ENCODE data around the gene HSD17B7. TPM values are rescaled to one million over a fixed set of nuclear protein-coding genes. Genes with fewer than 3 reads are reported as not detected.
A peak's percentile ranks its signal among the peaks of the same experiment; 100 is the strongest.
"Not testable (repeated sequence)": the region's sequence is repeated elsewhere in the genome, so short reads cannot be mapped to it uniquely, and the experiment has no call there.

The HSD17B7 gene
- total and polyA plus RNA-seq, 8 donors, result 4.1 to 14.2 (median 6.8) TPM

DNA sequence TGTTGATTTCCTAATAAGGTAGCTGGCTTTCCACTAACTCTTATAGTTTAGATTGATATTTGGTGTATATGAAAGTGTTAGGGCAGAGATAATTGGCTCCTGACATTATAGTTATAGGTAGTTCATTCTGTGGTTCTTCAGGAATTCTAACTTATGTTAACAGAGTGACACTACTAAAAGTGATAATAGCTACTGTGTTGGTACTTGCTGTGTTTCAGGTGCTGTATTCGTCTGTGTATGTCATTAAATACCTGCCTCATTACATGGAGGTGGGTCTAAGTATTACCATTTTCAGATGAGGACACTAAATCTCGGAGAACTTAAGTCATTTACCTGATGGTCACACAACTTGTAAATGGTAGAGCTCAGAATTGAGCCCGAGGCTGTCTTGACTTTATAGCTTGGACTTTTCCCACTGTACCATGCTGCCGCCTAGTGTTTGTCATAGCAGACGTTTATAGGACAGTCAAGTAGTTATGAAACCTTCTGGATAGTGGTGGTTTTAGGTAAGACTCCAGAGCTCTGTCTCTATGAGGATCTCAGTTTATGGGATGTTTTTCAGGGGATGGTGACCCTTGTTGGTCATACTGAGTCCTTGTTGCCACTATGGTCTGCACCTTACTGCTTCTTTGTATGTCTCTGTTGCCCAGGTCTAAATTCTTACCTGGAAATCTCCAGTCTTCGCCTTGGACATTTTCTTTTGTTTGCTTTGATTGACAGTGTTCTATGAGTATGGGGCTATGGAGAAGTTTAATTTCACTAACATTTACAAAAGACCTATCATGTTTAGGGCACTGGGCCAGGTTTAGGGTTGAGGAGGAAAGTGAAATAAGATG, 9.7 kb downstream of the HSD17B7 start:
- ATAC-seq (peak; percentile 77 to 97 (median 96)), DNase-seq (peak in 4 of 6 donors; percentile 34 to 71 (median 52))
- intact Hi-C loops (cut with DNase I); H3K9me3 ChIP-seq; H3K4me1 ChIP-seq; H3K27ac ChIP-seq; FAIRE-seq; H3K27me3 ChIP-seq; H3K4me3 ChIP-seq: not testable (repeated sequence)
- TF ChIP-seq, protein P1, sequence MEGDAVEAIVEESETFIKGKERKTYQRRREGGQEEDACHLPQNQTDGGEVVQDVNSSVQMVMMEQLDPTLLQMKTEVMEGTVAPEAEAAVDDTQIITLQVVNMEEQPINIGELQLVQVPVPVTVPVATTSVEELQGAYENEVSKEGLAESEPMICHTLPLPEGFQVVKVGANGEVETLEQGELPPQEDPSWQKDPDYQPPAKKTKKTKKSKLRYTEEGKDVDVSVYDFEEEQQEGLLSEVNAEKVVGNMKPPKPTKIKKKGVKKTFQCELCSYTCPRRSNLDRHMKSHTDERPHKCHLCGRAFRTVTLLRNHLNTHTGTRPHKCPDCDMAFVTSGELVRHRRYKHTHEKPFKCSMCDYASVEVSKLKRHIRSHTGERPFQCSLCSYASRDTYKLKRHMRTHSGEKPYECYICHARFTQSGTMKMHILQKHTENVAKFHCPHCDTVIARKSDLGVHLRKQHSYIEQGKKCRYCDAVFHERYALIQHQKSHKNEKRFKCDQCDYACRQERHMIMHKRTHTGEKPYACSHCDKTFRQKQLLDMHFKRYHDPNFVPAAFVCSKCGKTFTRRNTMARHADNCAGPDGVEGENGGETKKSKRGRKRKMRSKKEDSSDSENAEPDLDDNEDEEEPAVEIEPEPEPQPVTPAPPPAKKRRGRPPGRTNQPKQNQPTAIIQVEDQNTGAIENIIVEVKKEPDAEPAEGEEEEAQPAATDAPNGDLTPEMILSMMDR (IDR thresholded peaks at IDR 0.05), result peak in 3 of 4 donors; percentile 12 to 37 (median 27)
- H3K36me3 ChIP-seq, result peaks cover 0 to 25% (median 3%) of the 10 kb centered on the region in 3 donors
- 41 to 44% methylated on average over 6 of the region's 6 CpGs for WGBS, 2 donors

DNA sequence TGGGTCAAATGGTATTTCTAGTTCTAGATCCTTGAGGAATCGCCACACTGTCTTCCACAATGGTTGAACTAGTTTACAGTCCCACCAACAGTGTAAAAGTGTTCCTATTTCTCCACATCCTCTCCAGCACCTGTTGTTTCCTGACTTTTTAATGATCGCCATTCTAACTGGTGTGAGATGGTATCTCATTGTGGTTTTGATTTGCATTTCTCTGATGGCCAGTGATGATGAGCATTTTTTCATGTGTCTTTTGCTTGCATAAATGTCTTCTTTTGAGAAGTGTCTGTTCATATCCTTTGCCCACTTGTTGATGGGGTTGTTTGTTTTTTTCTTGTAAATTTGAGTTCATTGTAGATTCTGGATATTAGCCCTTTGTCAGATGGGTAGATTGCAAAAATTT, 17.0 kb downstream of the HSD17B7 start:
- H3K9me3 ChIP-seq; DNase-seq; H3K4me3 ChIP-seq; ATAC-seq; H3K27ac ChIP-seq; FAIRE-seq; H3K27me3 ChIP-seq; intact Hi-C loops (cut with DNase I); H3K4me1 ChIP-seq: not testable (repeated sequence)
- H3K36me3 ChIP-seq, result peaks cover 0 to 22% (median 4%) of the 10 kb centered on the region in 3 donors
- WGBS, 2 donors, result no CpG with 5 or more reads among the region's 2 CpGs

DNA sequence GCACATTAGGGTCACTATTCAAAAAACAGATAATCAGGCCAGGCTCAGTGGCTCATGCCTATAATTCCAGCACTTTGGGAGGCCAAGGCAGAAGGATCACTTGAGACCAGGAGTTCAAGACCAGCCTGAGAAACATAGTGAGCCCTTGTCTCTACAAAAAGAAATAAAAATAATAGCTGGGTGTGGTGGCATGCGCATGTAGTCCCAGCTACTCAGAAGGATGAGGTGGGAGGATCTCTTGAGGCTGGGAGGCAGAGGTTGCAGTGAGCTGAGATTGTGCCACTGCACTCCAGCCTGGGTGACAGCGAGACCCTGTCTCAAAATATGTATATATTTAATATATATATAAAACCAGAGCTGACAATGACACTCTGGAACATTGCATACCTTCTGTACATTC, 21.9 kb downstream of the HSD17B7 start:
- H3K4me1 ChIP-seq; ATAC-seq; H3K4me3 ChIP-seq; H3K36me3 ChIP-seq; H3K27ac ChIP-seq; intact Hi-C loops (cut with DNase I); FAIRE-seq; H3K27me3 ChIP-seq; H3K9me3 ChIP-seq; DNase-seq: not testable (repeated sequence)
- WGBS, 2 donors, result 100% methylated on average over 2 of the region's 2 CpGs

DNA sequence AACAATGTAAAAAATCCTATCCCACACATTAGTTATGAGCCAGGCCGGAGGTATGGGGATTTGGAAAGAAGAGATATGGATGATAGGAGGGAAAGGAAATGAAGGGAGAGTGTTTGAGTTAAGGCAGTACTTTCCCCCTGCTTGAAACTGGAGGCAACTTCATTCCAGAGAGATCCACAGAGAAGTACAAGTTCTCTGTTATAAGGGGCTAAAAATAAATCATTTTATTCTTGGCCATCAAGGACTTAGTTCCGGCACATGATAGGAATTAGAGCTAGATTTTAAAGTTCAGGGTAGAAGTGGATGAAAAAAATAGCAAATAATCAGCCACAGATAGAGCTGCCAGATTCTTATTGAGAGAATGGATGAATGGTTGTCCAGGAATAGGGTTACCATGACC, 27.6 kb downstream of the HSD17B7 start:
- intact Hi-C loops (cut with DNase I); DNase-seq; H3K4me3 ChIP-seq; H3K9me3 ChIP-seq; ATAC-seq; H3K4me1 ChIP-seq; H3K27ac ChIP-seq; H3K36me3 ChIP-seq; FAIRE-seq: not testable (repeated sequence)
- 93 to 96% methylated on average over 2 of the region's 2 CpGs for WGBS, 2 donors
- H3K27me3 ChIP-seq, result peaks cover 0 to 10% (median 0%) of the 10 kb centered on the region in 4 donors

DNA sequence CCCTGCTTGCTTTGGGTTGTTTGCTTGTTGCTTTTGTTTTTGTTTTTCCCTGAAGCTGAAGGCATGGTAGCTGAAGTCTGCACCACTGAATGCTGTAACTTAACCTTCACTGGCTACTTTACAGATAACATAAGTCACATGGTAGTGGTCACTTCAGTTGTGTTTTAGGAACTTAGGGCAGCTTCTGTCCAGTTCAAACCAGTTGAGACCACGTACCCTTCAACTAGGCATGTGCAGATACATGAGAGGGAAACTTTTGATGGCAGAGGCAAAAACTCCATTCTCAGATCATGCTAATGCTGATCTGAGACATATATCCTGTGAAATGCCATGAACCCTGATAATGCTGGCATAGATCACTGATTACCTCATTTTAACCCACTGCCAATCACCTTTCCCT, 28.2 kb downstream of the HSD17B7 start:
- H3K36me3 ChIP-seq; FAIRE-seq; intact Hi-C loops (cut with DNase I); H3K9me3 ChIP-seq; H3K4me1 ChIP-seq; ATAC-seq; DNase-seq; H3K4me3 ChIP-seq; H3K27ac ChIP-seq: not testable (repeated sequence)
- peaks cover 0 to 10% (median 0%) of the 10 kb centered on the region in 4 donors for H3K27me3 ChIP-seq
- WGBS, 2 donors, result 95 to 100% methylated on average over 1 of the region's 1 CpG

DNA sequence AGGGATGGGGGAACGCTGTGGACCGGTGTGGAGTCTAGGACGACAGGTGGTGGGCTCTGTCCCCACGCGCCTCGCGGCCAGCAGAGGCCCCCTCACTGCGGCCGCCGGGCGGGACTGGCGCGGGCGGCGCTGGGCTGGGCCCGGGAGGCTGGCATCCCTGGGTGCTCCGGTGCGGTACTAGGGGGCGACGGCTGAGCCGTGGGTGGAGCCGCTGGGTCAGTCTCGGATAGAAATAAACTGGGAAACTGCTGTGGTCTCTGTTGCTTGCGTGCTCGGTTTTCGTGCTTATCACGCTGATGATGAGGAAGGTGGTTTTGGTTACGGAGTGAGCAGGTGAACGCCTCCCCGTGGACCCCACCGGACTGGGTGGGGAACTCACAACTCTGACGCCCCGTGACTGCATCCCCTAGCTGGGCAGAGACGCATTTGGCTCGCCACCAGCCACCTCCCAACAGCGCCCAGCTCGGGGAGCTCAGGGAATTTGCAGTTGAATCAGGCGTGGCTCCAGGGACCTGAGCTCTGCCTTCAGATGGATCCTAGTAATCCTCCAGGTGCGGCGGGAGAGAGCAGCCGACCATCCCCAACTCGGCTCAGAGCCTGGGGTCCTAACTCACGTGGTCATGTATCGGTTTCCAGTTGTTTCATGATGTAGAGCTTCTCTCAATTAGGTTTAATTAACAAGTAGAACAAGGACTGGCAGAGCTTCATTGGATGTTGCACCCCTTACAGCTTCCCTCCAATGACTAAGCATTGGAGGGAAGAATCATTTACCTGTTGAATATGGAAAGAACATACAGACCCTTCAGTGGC, 32.1 kb downstream of the HSD17B7 start:
- ATAC-seq (peak; percentile 47 to 72 (median 58)), FAIRE-seq (no peak), DNase-seq (peak in 3 of 6 donors; percentile 16 to 64 (median 56))
- intact Hi-C loops (cut with DNase I), result no loop called here
- Histone ChIP-seq H3K4me3 (peak overlapping the region in 2 of 4 donors; percentile 11 to 33), H3K36me3 (no peaks in the 10 kb centered on the region), H3K27ac (no peak overlapping the region), H3K27me3 (peaks cover 0 to 14% (median 0%) of the 10 kb centered on the region in 4 donors), H3K9me3 (no peaks in the 10 kb centered on the region), H3K4me1 (peaks cover 0 to 5% (median 0%) of the 10 kb centered on the region in 3 donors)
- TF ChIP-seq, protein P1 (IDR thresholded peaks at IDR 0.05), result no peak
- WGBS, 2 donors, result 4 to 5% methylated on average over 44 of the region's 44 CpGs
